HL-60 (cell line): Measurements from ENCODE around the gene HHLA2.

Experiments
- DNase-seq, 2 experiments: peaks; one replicate each; pipeline ENCODE4 v3.0.0-alpha.2; 2010 to 2020; ENCODE audit warnings: low read depth in 1 of 2, low spot score in 1 of 2
- H3K27ac ChIP-seq: fragments of 250-450 bp; sonication (Bioruptor Pico); replicated peaks from 2 replicates; pipeline ENCODE4 v1.5.1; 2020; ENCODE audit warnings: mild to moderate bottlenecking, moderate library complexity
- H3K27me3 ChIP-seq: fragments of 250-450 bp; sonication (Bioruptor Pico); 2 replicates; pipeline ENCODE4 v1.5.1; 2021; ENCODE audit warnings: mild to moderate bottlenecking, moderate library complexity; ENCODE audit not compliant: insufficient read depth, poor library complexity, severe bottlenecking
- H3K4me3 ChIP-seq: replicated peaks from 2 replicates; pipeline ENCODE4 v1.5.1; 2011; ENCODE audit warnings: mild to moderate bottlenecking, control low read depth, low read length; ENCODE audit not compliant: insufficient read depth
- CTCF ChIP-seq: IDR thresholded peaks from one replicate; pipeline ENCODE4 v1.5.1; 2011; ENCODE audit warnings: low read length, control low read depth, inconsistent platforms; ENCODE audit not compliant: insufficient read depth
- GABPA ChIP-seq: IDR thresholded peaks from 2 replicates; pipeline ENCODE4 v1.6.1; 2012; ENCODE audit warnings: low read depth
- POLR2AphosphoS5 ChIP-seq: IDR thresholded peaks from 2 replicates; pipeline ENCODE4 v1.6.1; 2012; ENCODE audit warnings: low read depth
- SPI1 ChIP-seq: IDR thresholded peaks from 2 replicates; pipeline ENCODE4 v1.6.1; 2012; ENCODE audit warnings: low read depth, mild to moderate bottlenecking, borderline replicate concordance
- TF ChIP-seq, protein P1 (sequence below): IDR thresholded peaks from 2 replicates; pipeline ENCODE4 v1.6.1; 2012; ENCODE audit warnings: low read depth; ENCODE audit not compliant: insufficient replicate concordance

HHLA2 gene

GRCh38 chr3:108409800-108410178 is 113.4 kb downstream of the HHLA2 start:
- no peak overlapping the region for H3K27ac ChIP-seq
- H3K27me3 ChIP-seq: no peaks in the 10 kb centered on the region
- TF ChIP-seq SPI1: no peak
- no peak for TF ChIP-seq POLR2AphosphoS5
- no peak for TF ChIP-seq CTCF
- TF ChIP-seq, protein P1, sequence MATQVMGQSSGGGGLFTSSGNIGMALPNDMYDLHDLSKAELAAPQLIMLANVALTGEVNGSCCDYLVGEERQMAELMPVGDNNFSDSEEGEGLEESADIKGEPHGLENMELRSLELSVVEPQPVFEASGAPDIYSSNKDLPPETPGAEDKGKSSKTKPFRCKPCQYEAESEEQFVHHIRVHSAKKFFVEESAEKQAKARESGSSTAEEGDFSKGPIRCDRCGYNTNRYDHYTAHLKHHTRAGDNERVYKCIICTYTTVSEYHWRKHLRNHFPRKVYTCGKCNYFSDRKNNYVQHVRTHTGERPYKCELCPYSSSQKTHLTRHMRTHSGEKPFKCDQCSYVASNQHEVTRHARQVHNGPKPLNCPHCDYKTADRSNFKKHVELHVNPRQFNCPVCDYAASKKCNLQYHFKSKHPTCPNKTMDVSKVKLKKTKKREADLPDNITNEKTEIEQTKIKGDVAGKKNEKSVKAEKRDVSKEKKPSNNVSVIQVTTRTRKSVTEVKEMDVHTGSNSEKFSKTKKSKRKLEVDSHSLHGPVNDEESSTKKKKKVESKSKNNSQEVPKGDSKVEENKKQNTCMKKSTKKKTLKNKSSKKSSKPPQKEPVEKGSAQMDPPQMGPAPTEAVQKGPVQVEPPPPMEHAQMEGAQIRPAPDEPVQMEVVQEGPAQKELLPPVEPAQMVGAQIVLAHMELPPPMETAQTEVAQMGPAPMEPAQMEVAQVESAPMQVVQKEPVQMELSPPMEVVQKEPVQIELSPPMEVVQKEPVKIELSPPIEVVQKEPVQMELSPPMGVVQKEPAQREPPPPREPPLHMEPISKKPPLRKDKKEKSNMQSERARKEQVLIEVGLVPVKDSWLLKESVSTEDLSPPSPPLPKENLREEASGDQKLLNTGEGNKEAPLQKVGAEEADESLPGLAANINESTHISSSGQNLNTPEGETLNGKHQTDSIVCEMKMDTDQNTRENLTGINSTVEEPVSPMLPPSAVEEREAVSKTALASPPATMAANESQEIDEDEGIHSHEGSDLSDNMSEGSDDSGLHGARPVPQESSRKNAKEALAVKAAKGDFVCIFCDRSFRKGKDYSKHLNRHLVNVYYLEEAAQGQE: no peak
- TF ChIP-seq GABPA: no peak
- no peak overlapping the region for H3K4me3 ChIP-seq
- DNase-seq: no peak

GRCh38 chr3:108410531-108410984 is 114.2 kb downstream of the HHLA2 start:
- no peaks in the 10 kb centered on the region for H3K27me3 ChIP-seq
- H3K4me3 ChIP-seq: no peak overlapping the region
- no peak for TF ChIP-seq SPI1
- TF ChIP-seq POLR2AphosphoS5: no peak
- TF ChIP-seq GABPA: no peak
- TF ChIP-seq, protein P1: no peak
- no peak for TF ChIP-seq CTCF
- no peak for DNase-seq
- no peak overlapping the region for H3K27ac ChIP-seq

- H3K27ac ChIP-seq: no peak overlapping the region
- TF ChIP-seq POLR2AphosphoS5 (no peak), GABPA (no peak), SPI1 (no peak), CTCF (no peak)
- TF ChIP-seq, protein P1: no peak
- no peaks in the 10 kb centered on the region for H3K27me3 ChIP-seq
- no peak for DNase-seq
- no peak overlapping the region for H3K4me3 ChIP-seq
Observed at GRCh38 chr3:108412121-108412750, 115.9 kb downstream of the HHLA2 start.
